ENCODE measurements around the gene STX2. TPM values are rescaled to one million over a fixed set of nuclear protein-coding genes. Genes with fewer than 3 reads are reported as not detected.
A peak's percentile ranks its signal among the peaks of the same experiment; 100 is the strongest.

The STX2 gene
- total and polyA plus RNA-seq, 3 experiments from 2014 or later: 10.7 to 23.0 (median 22.1) TPM

- peak overlapping the region in 1 of 7 donors; percentile 34 for H3K4me3 Mint-ChIP-seq
- ChIA-PET POLR2A (no interaction called here), CTCF (interaction anchor here (6.1 kb wide), 1 partner anchor 9 kb away, joined by 40 read pairs; no protein-coding TSS in a partner anchor)
- H3K9me3 Mint-ChIP-seq: no peaks in the 10 kb centered on the region
- H3K4me1 Mint-ChIP-seq: peaks cover 26 to 46% (median 30%) of the 10 kb centered on the region in 3 donors
- Histone ChIP-seq H3K36me3 (ENCODE audit: insufficient read depth, low read length) (no peaks in the 10 kb centered on the region), H3K4me1 (ENCODE audit: insufficient read depth, low read length) (peaks cover 19% of the 10 kb centered on the region), H3K4me3 (ENCODE audit: low read length) (no peak overlapping the region), H3K9me3 (ENCODE audit: low read length) (no peaks in the 10 kb centered on the region), H3K27ac (ENCODE audit: low read depth, low read length) (no peak overlapping the region), H3K27me3 (ENCODE audit: insufficient read depth, low read length, poor library complexity, severe bottlenecking) (no peaks in the 10 kb centered on the region)
- no peak for DNase-seq
- H3K27me3 Mint-ChIP-seq: no peaks in the 10 kb centered on the region
- H3K36me3 Mint-ChIP-seq: peaks cover 0 to 10% (median 3%) of the 10 kb centered on the region in 3 donors
- no peak overlapping the region for H3K27ac Mint-ChIP-seq
Observed at GRCh38 chr12:130835436-130835835, 3.6 kb downstream of the STX2 start.

- no peak overlapping the region for H3K4me3 Mint-ChIP-seq
- ChIA-PET POLR2A (no interaction called here), CTCF (interaction anchor here (6.1 kb wide), 1 partner anchor 8 kb away, joined by 40 read pairs; no protein-coding TSS in a partner anchor)
- H3K36me3 ChIP-seq (ENCODE audit: insufficient read depth, low read length): no peaks in the 10 kb centered on the region
- H3K27me3 ChIP-seq (ENCODE audit: insufficient read depth, low read length, poor library complexity, severe bottlenecking): no peaks in the 10 kb centered on the region
- no peak overlapping the region for H3K4me3 ChIP-seq (ENCODE audit: low read length)
- H3K9me3 ChIP-seq (ENCODE audit: low read length): no peaks in the 10 kb centered on the region
- no peak overlapping the region for H3K27ac ChIP-seq (ENCODE audit: low read depth, low read length)
- peaks cover 27 to 48% (median 33%) of the 10 kb centered on the region in 3 donors for H3K4me1 Mint-ChIP-seq
- no peaks in the 10 kb centered on the region for H3K27me3 Mint-ChIP-seq
- H3K36me3 Mint-ChIP-seq: peaks cover 0 to 10% (median 3%) of the 10 kb centered on the region in 3 donors
- H3K27ac Mint-ChIP-seq: no peak overlapping the region
- H3K4me1 ChIP-seq (ENCODE audit: insufficient read depth, low read length): peaks cover 17% of the 10 kb centered on the region
- DNase-seq: no peak
- no peaks in the 10 kb centered on the region for H3K9me3 Mint-ChIP-seq
Observed at GRCh38 chr12:130835011-130835410, 4.0 kb downstream of the STX2 start.

GRCh38 chr12:130832561-130833209 lies 6.4 kb downstream of the STX2 start:
- CTCF ChIA-PET: no interaction called here
- no peaks in the 10 kb centered on the region for H3K27me3 Mint-ChIP-seq
- POLR2A ChIA-PET: no interaction called here
- Histone ChIP-seq H3K9me3 (ENCODE audit: low read length) (no peaks in the 10 kb centered on the region), H3K36me3 (ENCODE audit: insufficient read depth, low read length) (no peaks in the 10 kb centered on the region), H3K4me1 (ENCODE audit: insufficient read depth, low read length) (peaks cover 3% of the 10 kb centered on the region), H3K27me3 (ENCODE audit: insufficient read depth, low read length, poor library complexity, severe bottlenecking) (no peaks in the 10 kb centered on the region), H3K4me3 (ENCODE audit: low read length) (no peak overlapping the region), H3K27ac (ENCODE audit: low read depth, low read length) (no peak overlapping the region)
- H3K9me3 Mint-ChIP-seq: no peaks in the 10 kb centered on the region
- DNase-seq: no peak
- H3K36me3 Mint-ChIP-seq: peaks cover 0 to 7% (median 3%) of the 10 kb centered on the region in 3 donors
- H3K27ac Mint-ChIP-seq: peak overlapping the region in 3 of 8 donors; percentile 14 to 68 (median 25)
- H3K4me1 Mint-ChIP-seq: peaks cover 11 to 36% (median 19%) of the 10 kb centered on the region in 3 donors
- H3K4me3 Mint-ChIP-seq: no peak overlapping the region

- DNase-seq: no peak
- peaks cover 12 to 36% (median 22%) of the 10 kb centered on the region in 3 donors for H3K4me1 Mint-ChIP-seq
- H3K27me3 Mint-ChIP-seq: no peaks in the 10 kb centered on the region
- H3K36me3 Mint-ChIP-seq: peaks cover 0 to 7% (median 3%) of the 10 kb centered on the region in 3 donors
- POLR2A ChIA-PET: no interaction called here
- H3K4me1 ChIP-seq (ENCODE audit: insufficient read depth, low read length): no peaks in the 10 kb centered on the region
- H3K36me3 ChIP-seq (ENCODE audit: insufficient read depth, low read length): no peaks in the 10 kb centered on the region
- CTCF ChIA-PET: interaction anchor here (2.4 kb wide), 1 partner anchor 12 kb away, joined by 6 read pairs; no protein-coding TSS in a partner anchor
- no peak overlapping the region for H3K4me3 ChIP-seq (ENCODE audit: low read length)
- no peak overlapping the region for H3K4me3 Mint-ChIP-seq
- no peak overlapping the region for H3K27ac ChIP-seq (ENCODE audit: low read depth, low read length)
- H3K27ac Mint-ChIP-seq: no peak overlapping the region
- no peaks in the 10 kb centered on the region for H3K9me3 ChIP-seq (ENCODE audit: low read length)
- H3K27me3 ChIP-seq (ENCODE audit: insufficient read depth, low read length, poor library complexity, severe bottlenecking): no peaks in the 10 kb centered on the region
- H3K9me3 Mint-ChIP-seq: no peaks in the 10 kb centered on the region
Observed at GRCh38 chr12:130831876-130832405, 7.1 kb downstream of the STX2 start.

GRCh38 chr12:130831246-130831645 lies 7.8 kb downstream of the STX2 start:
- Histone ChIP-seq H3K4me3 (ENCODE audit: low read length) (no peak overlapping the region), H3K27ac (ENCODE audit: low read depth, low read length) (no peak overlapping the region), H3K36me3 (ENCODE audit: insufficient read depth, low read length) (no peaks in the 10 kb centered on the region), H3K27me3 (ENCODE audit: insufficient read depth, low read length, poor library complexity, severe bottlenecking) (no peaks in the 10 kb centered on the region), H3K9me3 (ENCODE audit: low read length) (no peaks in the 10 kb centered on the region), H3K4me1 (ENCODE audit: insufficient read depth, low read length) (no peaks in the 10 kb centered on the region)
- DNase-seq: no peak
- ChIA-PET CTCF (interaction anchor here (1.0 to 2.4 kb wide), 2 partner anchors 11 to 19 kb away, joined by 3 to 6 read pairs; no protein-coding TSS in a partner anchor), POLR2A (no interaction called here)
- Mint-ChIP-seq H3K4me3 (no peak overlapping the region), H3K9me3 (no peaks in the 10 kb centered on the region), H3K36me3 (peaks cover 0 to 7% (median 3%) of the 10 kb centered on the region in 3 donors), H3K4me1 (peaks cover 10 to 34% (median 22%) of the 10 kb centered on the region in 3 donors), H3K27ac (no peak overlapping the region), H3K27me3 (no peaks in the 10 kb centered on the region)

GRCh38 chr12:130830246-130830551 lies 8.9 kb downstream of the STX2 start:
- CTCF ChIA-PET: interaction anchor here (1.2 to 2.4 kb wide), 2 partner anchors 10 to 13 kb away, joined by 5 to 6 read pairs; no protein-coding TSS in a partner anchor
- Mint-ChIP-seq H3K4me3 (no peak overlapping the region), H3K27me3 (no peaks in the 10 kb centered on the region), H3K4me1 (peaks cover 10 to 40% (median 26%) of the 10 kb centered on the region in 3 donors), H3K27ac (peak overlapping the region in 1 of 8 donors; percentile 6), H3K9me3 (no peaks in the 10 kb centered on the region), H3K36me3 (peaks cover 0 to 14% (median 0%) of the 10 kb centered on the region in 3 donors)
- H3K9me3 ChIP-seq (ENCODE audit: low read length): no peaks in the 10 kb centered on the region
- POLR2A ChIA-PET: no interaction called here
- no peak for DNase-seq
- H3K36me3 ChIP-seq (ENCODE audit: insufficient read depth, low read length): no peaks in the 10 kb centered on the region
- H3K4me3 ChIP-seq (ENCODE audit: low read length): no peak overlapping the region
- H3K4me1 ChIP-seq (ENCODE audit: insufficient read depth, low read length): no peaks in the 10 kb centered on the region
- H3K27me3 ChIP-seq (ENCODE audit: insufficient read depth, low read length, poor library complexity, severe bottlenecking): no peaks in the 10 kb centered on the region
- H3K27ac ChIP-seq (ENCODE audit: low read depth, low read length): no peak overlapping the region

GRCh38 chr12:130829391-130830245 lies 9.4 kb downstream of the STX2 start:
- Histone ChIP-seq H3K4me3 (ENCODE audit: low read length) (no peak overlapping the region), H3K9me3 (ENCODE audit: low read length) (no peaks in the 10 kb centered on the region), H3K4me1 (ENCODE audit: insufficient read depth, low read length) (no peaks in the 10 kb centered on the region), H3K27me3 (ENCODE audit: insufficient read depth, low read length, poor library complexity, severe bottlenecking) (no peaks in the 10 kb centered on the region), H3K27ac (ENCODE audit: low read depth, low read length) (no peak overlapping the region), H3K36me3 (ENCODE audit: insufficient read depth, low read length) (no peaks in the 10 kb centered on the region)
- peaks cover 10 to 40% (median 26%) of the 10 kb centered on the region in 3 donors for H3K4me1 Mint-ChIP-seq
- H3K4me3 Mint-ChIP-seq: no peak overlapping the region
- peak overlapping the region in 2 of 8 donors; percentile 48 to 89 for H3K27ac Mint-ChIP-seq
- H3K27me3 Mint-ChIP-seq: no peaks in the 10 kb centered on the region
- CTCF ChIA-PET: interaction anchor here (1.2 to 2.4 kb wide), 2 partner anchors 9 to 12 kb away, joined by 5 to 6 read pairs; no protein-coding TSS in a partner anchor
- POLR2A ChIA-PET: no interaction called here
- H3K9me3 Mint-ChIP-seq: no peaks in the 10 kb centered on the region
- no peak for DNase-seq
- peaks cover 0 to 17% (median 0%) of the 10 kb centered on the region in 3 donors for H3K36me3 Mint-ChIP-seq

Data from CD8-positive, alpha-beta memory T cell (primary cell).